HG03575 (cell line): ENCODE data around the gene RNF212B.
A peak's percentile ranks its signal among the peaks of the same experiment; 100 is the strongest.

Experiments used
- ATAC-seq: cut with Tn5 transposase; IDR thresholded peaks from one replicate; pipeline ENCODE4 v1.9.1; 2021; ENCODE audit not compliant: unreplicated experiment, insufficient number of reproducible peaks, low FRiP score; ENCODE audit errors: extremely low read depth

RNF212B gene

GRCh38 chr14:23307687-23308644, 70.2 kb downstream of the RNF212B start:
- ATAC-seq = no peak

DNA sequence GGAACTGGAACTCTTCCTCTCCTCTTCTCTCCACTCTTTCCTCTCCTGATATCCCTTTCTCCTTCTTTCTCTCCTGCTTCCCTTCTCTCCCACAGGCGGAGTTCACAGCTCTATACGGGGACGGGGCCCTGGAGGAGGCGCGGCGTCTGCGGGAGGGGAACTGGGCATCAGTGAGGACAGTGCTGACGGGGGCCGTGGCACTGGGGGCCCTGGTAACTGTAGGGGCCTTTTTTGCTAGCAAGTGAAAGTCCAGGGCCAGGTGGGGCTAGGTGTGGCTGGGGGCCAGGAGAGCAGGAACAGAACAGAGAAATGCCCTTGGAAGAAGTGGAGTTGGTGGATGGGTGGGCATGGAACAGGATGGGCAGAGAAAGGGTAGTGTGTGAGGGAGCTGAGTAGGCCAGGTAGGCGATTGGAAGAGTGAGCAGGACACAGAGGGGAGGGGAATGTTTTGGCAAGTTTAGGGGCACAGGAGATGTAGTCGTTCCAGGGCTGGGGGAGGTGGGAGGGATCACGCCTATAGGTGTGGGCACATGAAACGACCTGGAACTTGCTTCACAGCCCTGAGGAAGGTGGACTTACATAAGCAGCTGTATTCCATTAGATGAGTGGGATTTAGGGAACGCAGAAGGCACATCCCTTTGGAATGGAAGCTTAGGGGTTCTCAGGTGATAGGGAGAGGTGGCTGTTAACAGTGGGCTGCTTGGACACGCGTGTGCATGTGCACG, 71.1 kb downstream of the RNF212B start:
- ATAC-seq = no peak

GRCh38 chr14:23310546-23310945, 72.8 kb downstream of the RNF212B start:
- no peak for ATAC-seq

- ATAC-seq = no peak
Observed at GRCh38 chr14:23316300-23316699, 78.6 kb downstream of the RNF212B start.

DNA sequence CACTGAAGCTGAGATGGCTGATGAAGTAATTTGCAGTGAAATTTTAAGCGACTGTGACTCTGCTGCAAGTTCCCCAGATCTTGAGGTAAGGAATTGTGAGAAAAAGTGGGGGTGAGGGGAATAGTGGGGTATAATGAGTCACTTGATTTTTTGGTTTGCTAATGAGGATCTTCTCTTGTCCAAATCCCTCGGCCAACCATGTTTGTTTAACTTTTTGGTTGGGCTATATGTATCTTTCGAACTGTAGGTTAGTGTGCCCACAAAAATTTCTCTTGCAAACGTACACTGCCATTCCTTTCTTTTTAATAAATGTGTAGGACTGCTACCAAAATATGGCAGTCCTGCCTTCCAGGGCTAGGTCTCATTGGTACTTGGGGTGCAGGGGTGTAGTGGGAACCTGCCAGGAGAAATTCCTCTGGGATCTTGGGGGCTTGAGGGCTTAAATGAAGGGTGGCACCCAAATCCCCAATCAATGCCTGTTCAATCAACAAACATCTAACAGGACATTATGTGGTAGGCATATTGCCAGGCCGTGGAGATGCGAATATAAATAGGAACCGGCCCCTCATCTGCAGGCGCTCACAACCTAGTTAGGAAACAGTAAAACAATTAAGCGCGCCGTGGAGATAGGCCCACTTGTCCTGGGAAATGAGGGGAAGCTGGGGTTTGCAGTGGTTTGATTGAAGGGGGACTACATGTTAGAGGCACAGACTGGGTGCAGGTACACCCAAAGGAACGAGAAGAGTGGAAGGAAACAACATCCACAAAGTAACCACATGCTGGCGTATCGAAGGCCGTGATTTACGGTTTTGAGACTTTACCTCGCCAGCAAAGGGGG, 82.2 kb downstream of the RNF212B start:
- no peak for ATAC-seq

DNA sequence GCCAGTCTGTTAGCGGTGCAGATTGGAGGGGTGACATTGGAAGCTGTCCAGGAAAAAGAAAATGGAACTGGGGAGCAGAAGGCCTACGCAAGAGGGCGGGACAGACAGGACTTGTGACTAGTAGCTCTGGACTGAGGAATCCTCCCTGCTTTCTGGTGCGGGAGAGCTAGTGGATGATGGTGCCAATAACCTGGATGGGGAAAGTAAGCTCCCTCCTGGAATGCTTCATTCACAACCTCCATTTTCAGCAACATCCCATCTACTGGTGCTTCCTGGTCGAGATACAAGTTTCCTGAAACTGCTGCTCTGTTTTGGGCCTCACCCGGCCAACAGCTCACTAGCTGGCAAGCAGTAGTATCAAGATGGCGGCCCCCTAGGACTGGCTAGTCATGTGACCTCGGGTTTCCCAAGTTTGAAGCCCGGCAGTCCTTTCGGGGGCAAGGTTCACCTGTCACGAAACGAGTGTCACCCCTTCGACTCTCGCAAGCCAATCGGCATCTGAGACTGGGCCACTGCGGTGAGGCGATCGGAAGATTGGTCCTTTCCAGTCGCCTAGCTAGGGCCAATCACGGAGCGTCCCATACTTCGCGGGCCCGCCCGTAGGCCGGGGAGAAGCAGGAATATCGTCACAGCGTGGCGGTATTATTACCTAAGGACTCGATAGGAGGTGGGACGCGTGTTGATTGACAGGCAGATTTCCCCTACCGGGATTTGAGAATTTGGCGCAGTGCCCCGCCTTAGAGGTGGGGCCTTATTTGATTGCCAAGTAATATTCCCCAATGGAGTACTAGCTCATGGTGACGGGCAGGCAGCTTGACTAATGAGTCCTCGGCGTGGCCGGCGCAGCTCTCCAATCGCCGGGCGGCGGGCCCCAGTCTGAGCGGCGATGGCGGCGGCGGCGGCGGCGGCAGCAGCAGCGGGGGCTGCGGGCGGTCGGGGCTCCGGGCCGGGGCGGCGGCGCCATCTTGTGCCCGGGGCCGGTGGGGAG, 83.1 kb downstream of the RNF212B start, which contains the start of gene PABPN1:
PABPN1 (plus strand) TSS at position 874 of the 988 bp plus-strand sequence; CDS start at position 887, 13 bp downstream.
- peak; percentile 86 for ATAC-seq

- no peak for ATAC-seq
Observed at GRCh38 chr14:23321572-23322547, 84.1 kb downstream of the RNF212B start.
